Tibial nerve (tissue), 4 donors: ENCODE results near the gene EEF1AKMT4. TPM values are rescaled to one million over a fixed set of nuclear protein-coding genes. Genes with fewer than 3 reads are reported as not detected.
A peak's percentile ranks its signal among the peaks of the same experiment; 100 is the strongest.

Experiments used
- DNase-seq, 2 donors: peaks; one replicate each; pipeline ENCODE4 v3.0.0-alpha.2; 2019; ENCODE audit warnings: low spot score in 2 of 2
- H3K27ac ChIP-seq, 4 donors: fragments of 200-600 bp; sonication (generic) in 3 of 4; one replicate each; pipeline ENCODE4 v1.5.1; 2017 to 2019; ENCODE audit warnings: mild to moderate bottlenecking in 1 of 4
- H3K27me3 ChIP-seq, 2 donors: fragments of 200-600 bp; sonication (generic) in 1 of 2; one replicate each; pipeline versions ENCODE4 v1.5.1 to v1.6.0; 2017 to 2019
- H3K36me3 ChIP-seq, 3 donors: fragments of 200-600 bp; sonication (generic); one replicate each; pipeline ENCODE4 v1.5.1; 2018 to 2019
- H3K4me1 ChIP-seq, 4 donors: fragments of 200-600 bp; sonication (generic) in 3 of 4; one replicate each; pipeline ENCODE4 v1.5.1; 2017 to 2019
- H3K4me3 ChIP-seq, 4 donors: fragments of 200-600 bp; sonication (generic) in 3 of 4; one replicate each; pipeline ENCODE4 v1.5.1; 2017 to 2019; ENCODE audit warnings: mild to moderate bottlenecking in 1 of 4, moderate library complexity in 1 of 4
- H3K9me3 ChIP-seq, 4 donors: fragments of 200-600 bp; sonication (generic) in 3 of 4; one replicate each; pipeline ENCODE4 v1.5.1; 2017 to 2019
- CTCF ChIP-seq, 5 experiments: fragments of 200-600 bp in 3 of 5; fragments of 450-650 bp in 2 of 5; sonication (generic) in 3 of 5; IDR thresholded peaks; one replicate each; pipeline ENCODE4 v1.5.1; 2016 to 2019; ENCODE audit warnings: antibody characterized with exemption in 5 of 5, mild to moderate bottlenecking in 3 of 5, moderate library complexity in 2 of 5
- EP300 ChIP-seq, 2 donors: sonication (generic); formaldehyde crosslinking; IDR thresholded peaks; one replicate each; pipeline ENCODE4 v1.6.1; 2017; ENCODE audit warnings: antibody characterized with exemption in 2 of 2, mild to moderate bottlenecking in 1 of 2
- POLR2A ChIP-seq, 2 donors: fragments of 450-650 bp; IDR thresholded peaks; one replicate each; pipeline ENCODE4 v1.6.1; 2017; ENCODE audit warnings: antibody characterized with exemption in 2 of 2, mild to moderate bottlenecking in 2 of 2, moderate library complexity in 2 of 2
- WGBS, 2 donors: methylation state at CpG; one replicate each; pipeline ENCODE4 v1.1.5; 2018; 5-methylcytosine and 5-hydroxymethylcytosine counted together
- total RNA-seq, 4 donors: library from RNA; depleted of rRNA; stranded (reverse); fragments of >200 nt; gene quantifications; one replicate each; pipeline ENCODE4 v1.1.0, GENCODE V29; 2016

The EEF1AKMT4 gene
- total RNA-seq, 4 donors from 2014 or later, result 0.98 to 4.8 (median 2.5) TPM

GRCh38 chr3:184211718-184212117, 37.8 kb upstream of the EEF1AKMT4 start:
- no peak for DNase-seq
- Histone ChIP-seq H3K4me1 (no peaks in the 10 kb centered on the region), H3K9me3 (no peaks in the 10 kb centered on the region), H3K27me3 (peaks cover 0 to 5% of the 10 kb centered on the region in 2 donors), H3K27ac (no peak overlapping the region), H3K36me3 (no peaks in the 10 kb centered on the region), H3K4me3 (no peak overlapping the region)
- WGBS, 2 donors, result 74 to 76% methylated on average over 5 of the region's 5 CpGs
- TF ChIP-seq CTCF (IDR thresholded peaks at IDR 0.05), result no peak
- TF ChIP-seq POLR2A (IDR thresholded peaks at IDR 0.05), result no peak
- no peak for TF ChIP-seq EP300 (IDR thresholded peaks at IDR 0.05)

- H3K4me1 ChIP-seq, result no peaks in the 10 kb centered on the region
- no peak overlapping the region for H3K4me3 ChIP-seq
- no peak for TF ChIP-seq CTCF (IDR thresholded peaks at IDR 0.05)
- TF ChIP-seq POLR2A (IDR thresholded peaks at IDR 0.05), result no peak
- TF ChIP-seq EP300 (IDR thresholded peaks at IDR 0.05), result no peak
- peaks cover 0 to 14% of the 10 kb centered on the region in 2 donors for H3K27me3 ChIP-seq
- no peak for DNase-seq
- H3K27ac ChIP-seq, result no peak overlapping the region
- H3K36me3 ChIP-seq, result no peaks in the 10 kb centered on the region
- 39 to 58% methylated on average over 4 of the region's 4 CpGs for WGBS, 2 donors
- no peaks in the 10 kb centered on the region for H3K9me3 ChIP-seq
Observed at GRCh38 chr3:184218814-184219213, 30.7 kb upstream of the EEF1AKMT4 start.

- Histone ChIP-seq H3K4me3 (no peak overlapping the region), H3K36me3 (no peaks in the 10 kb centered on the region), H3K9me3 (no peaks in the 10 kb centered on the region), H3K27ac (no peak overlapping the region), H3K4me1 (no peaks in the 10 kb centered on the region), H3K27me3 (peaks cover 0 to 34% of the 10 kb centered on the region in 2 donors)
- no peak for TF ChIP-seq POLR2A (IDR thresholded peaks at IDR 0.05)
- WGBS, 2 donors, result 72 to 86% methylated on average over 3 of the region's 3 CpGs
- no peak for DNase-seq
Observed at GRCh38 chr3:184222521-184222920, 27.0 kb upstream of the EEF1AKMT4 start.

GRCh38 chr3:184223946-184224345, 25.5 kb upstream of the EEF1AKMT4 start:
- 75 to 82% methylated on average over 3 of the region's 3 CpGs for WGBS, 2 donors
- no peak overlapping the region for H3K27ac ChIP-seq
- H3K9me3 ChIP-seq, result no peaks in the 10 kb centered on the region

GRCh38 chr3:184227481-184227935, 22.0 kb upstream of the EEF1AKMT4 start:
- Histone ChIP-seq H3K4me1 (peaks cover 0 to 26% (median 12%) of the 10 kb centered on the region in 4 donors), H3K36me3 (no peaks in the 10 kb centered on the region), H3K9me3 (no peaks in the 10 kb centered on the region), H3K4me3 (no peak overlapping the region), H3K27me3 (peaks cover 0 to 66% of the 10 kb centered on the region in 2 donors), H3K27ac (no peak overlapping the region)
- peak in 4 of 5 experiments; percentile 39 to 71 (median 57) for TF ChIP-seq CTCF (IDR thresholded peaks at IDR 0.05)
- no peak for TF ChIP-seq EP300 (IDR thresholded peaks at IDR 0.05)
- TF ChIP-seq POLR2A (IDR thresholded peaks at IDR 0.05), result no peak
- no peak for DNase-seq
- WGBS, 2 donors, result 51 to 57% methylated on average over 2 of the region's 2 CpGs

More at GRCh38 chr3:184223946-184224345, 25.5 kb upstream of the EEF1AKMT4 start:
- TF ChIP-seq EP300 (IDR thresholded peaks at IDR 0.05) (no peak), CTCF (IDR thresholded peaks at IDR 0.05) (no peak), POLR2A (IDR thresholded peaks at IDR 0.05) (no peak)
- Histone ChIP-seq H3K4me3 (no peak overlapping the region), H3K36me3 (no peaks in the 10 kb centered on the region), H3K27me3 (peaks cover 0 to 49% of the 10 kb centered on the region in 2 donors), H3K4me1 (peaks cover 0 to 4% (median 0%) of the 10 kb centered on the region in 4 donors)
- no peak for DNase-seq
